ENCODE measurements around the gene SLC9A9. TPM values are rescaled to one million over a fixed set of nuclear protein-coding genes. Genes with fewer than 3 reads are reported as not detected.

SLC9A9 gene
- polyA plus RNA-seq, 1 donor from 2014 or later, result 0.54 TPM

GRCh38 chr3:143286392-143287010 lies 561.8 kb downstream of the SLC9A9 start:
- no peaks in the 10 kb centered on the region for H3K27me3 ChIP-seq (ENCODE audit: insufficient read depth, low read depth, low read length)
- no peaks in the 10 kb centered on the region for H3K36me3 ChIP-seq (ENCODE audit: insufficient read depth, low read length)
- H4K20me1 ChIP-seq (ENCODE audit: insufficient read depth), result no peaks in the 10 kb centered on the region
- no peak overlapping the region for H3K4me3 ChIP-seq (ENCODE audit: low read length)
- no peak overlapping the region for H3K4me2 ChIP-seq (ENCODE audit: low read length)
- H3F3A ChIP-seq (ENCODE audit: insufficient read depth, low read length, poor library complexity, severe bottlenecking), result no peaks in the 10 kb centered on the region
- H3K9me3 ChIP-seq (ENCODE audit: low read length), result no peaks in the 10 kb centered on the region
- no peak overlapping the region for H2AFZ ChIP-seq (ENCODE audit: low read depth, low read length)
- no peaks in the 10 kb centered on the region for H3K79me2 ChIP-seq (replicated peaks; ENCODE audit: insufficient read depth, low read length)
- no peaks in the 10 kb centered on the region for H3K9me2 ChIP-seq (ENCODE audit: insufficient read depth, low read length)
- H3K27ac ChIP-seq (ENCODE audit: low read length), result no peak overlapping the region
- no peak for TF ChIP-seq EP300 (conservative IDR thresholded peaks at IDR 0.05; ENCODE audit: poor library complexity, severe bottlenecking)
- no peak overlapping the region for H3K9ac ChIP-seq (ENCODE audit: low read length)

- Histone ChIP-seq H3K4me2 (ENCODE audit: low read length) (no peak overlapping the region), H3K9ac (ENCODE audit: low read length) (no peak overlapping the region), H3K36me3 (ENCODE audit: insufficient read depth, low read length) (no peaks in the 10 kb centered on the region), H3K9me3 (ENCODE audit: low read length) (no peaks in the 10 kb centered on the region), H3K27me3 (ENCODE audit: insufficient read depth, low read depth, low read length) (no peaks in the 10 kb centered on the region), H3F3A (ENCODE audit: insufficient read depth, low read length, poor library complexity, severe bottlenecking) (no peaks in the 10 kb centered on the region), H3K9me2 (ENCODE audit: insufficient read depth, low read length) (no peaks in the 10 kb centered on the region), H3K4me3 (ENCODE audit: low read length) (no peak overlapping the region), H4K20me1 (ENCODE audit: insufficient read depth) (no peaks in the 10 kb centered on the region), H2AFZ (ENCODE audit: low read depth, low read length) (no peak overlapping the region), H3K79me2 (replicated peaks; ENCODE audit: insufficient read depth, low read length) (no peaks in the 10 kb centered on the region), H3K27ac (ENCODE audit: low read length) (no peak overlapping the region)
- TF ChIP-seq EZH2 (IDR thresholded peaks at IDR 0.05; ENCODE audit: borderline replicate concordance, insufficient read depth, low read length, poor library complexity, severe bottlenecking) (no peak), REST (IDR thresholded peaks at IDR 0.05; ENCODE audit: borderline replicate concordance) (no peak), EP300 (conservative IDR thresholded peaks at IDR 0.05; ENCODE audit: poor library complexity, severe bottlenecking) (no peak), MXI1 (conservative IDR thresholded peaks at IDR 0.05; ENCODE audit: poor library complexity, severe bottlenecking) (no peak), POLR2AphosphoS5 (IDR thresholded peaks at IDR 0.05) (no peak), TAF1 (IDR thresholded peaks at IDR 0.05; ENCODE audit: low read depth) (no peak), CTCF (IDR thresholded peaks at IDR 0.05; ENCODE audit: poor library complexity, severe bottlenecking) (no peak), RAD21 (conservative IDR thresholded peaks at IDR 0.05) (no peak), SMC3 (conservative IDR thresholded peaks at IDR 0.05; ENCODE audit: poor library complexity) (no peak)
These were observed 564.7 kb downstream of the SLC9A9 start for GRCh38 chr3:143283432-143284128.
